Measurements from ENCODE around the gene HPX. TPM values are rescaled to one million over a fixed set of nuclear protein-coding genes. Genes with fewer than 3 reads are reported as not detected.

HPX gene
- total RNA-seq, 1 donor from 2014 or later: 1.7 TPM

DNA sequence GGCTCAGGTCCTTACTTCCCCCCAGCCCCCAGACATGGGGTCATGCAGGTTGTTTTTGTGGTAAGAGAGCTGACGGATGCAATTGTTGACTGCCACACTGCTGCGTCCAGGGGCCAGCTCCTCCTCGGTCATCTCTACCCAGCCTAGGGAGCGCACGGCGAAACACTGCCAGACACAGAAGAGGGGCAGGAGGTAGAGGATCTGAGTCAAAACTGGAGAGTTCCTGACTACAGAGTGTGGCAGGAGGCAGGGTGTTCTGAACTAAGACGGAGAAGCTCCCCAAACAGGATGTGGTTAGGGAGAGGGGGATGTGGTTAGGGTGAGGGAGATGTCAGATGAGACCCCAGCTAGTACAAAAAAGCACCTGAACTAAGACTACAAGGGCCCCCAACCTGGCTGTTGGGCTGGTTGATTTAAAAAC, 38.2 kb downstream of the HPX start:
- Histone ChIP-seq H3K4me2 (ENCODE audit: low read length) (peak overlapping the region; percentile 3), H3K79me2 (ENCODE audit: insufficient read depth, low read length) (no peaks in the 10 kb centered on the region), H3K4me3 (ENCODE audit: insufficient read depth, low read depth, low read length) (no peak overlapping the region), H3K27ac (ENCODE audit: low read depth, low read length) (no peak overlapping the region), H2AFZ (ENCODE audit: low read depth, low read length) (no peak overlapping the region), H3K9ac (ENCODE audit: low read length) (no peak overlapping the region), H3K27me3 (ENCODE audit: insufficient read depth, low read length) (no peaks in the 10 kb centered on the region), H4K20me1 (ENCODE audit: insufficient read depth, low read length) (peaks cover 29% of the 10 kb centered on the region), H3K36me3 (ENCODE audit: insufficient read depth, low read length) (no peaks in the 10 kb centered on the region), H3K4me1 (ENCODE audit: insufficient read depth, low read length) (peaks cover 15% of the 10 kb centered on the region), H3K9me3 (ENCODE audit: insufficient read depth, low read depth, low read length) (no peaks in the 10 kb centered on the region)
- Mint-ChIP-seq H3K27ac (ENCODE audit: unreplicated experiment) (no peak overlapping the region), H3K27me3 (ENCODE audit: low read depth, unreplicated experiment) (peaks cover 3% of the 10 kb centered on the region), H3K9me3 (ENCODE audit: unreplicated experiment) (no peaks in the 10 kb centered on the region), H3K4me1 (ENCODE audit: low read depth, unreplicated experiment) (peaks cover 22% of the 10 kb centered on the region), H3K4me3 (ENCODE audit: unreplicated experiment) (no peak overlapping the region), H3K36me3 (ENCODE audit: low read depth, unreplicated experiment) (peaks cover 24% of the 10 kb centered on the region)
- no peak for FAIRE-seq
- no peak for DNase-seq (ENCODE audit: low read depth)
- TF ChIP-seq EZH2 (IDR thresholded peaks at IDR 0.05; ENCODE audit: insufficient read depth, low read length): no peak
- TF ChIP-seq, protein P1, sequence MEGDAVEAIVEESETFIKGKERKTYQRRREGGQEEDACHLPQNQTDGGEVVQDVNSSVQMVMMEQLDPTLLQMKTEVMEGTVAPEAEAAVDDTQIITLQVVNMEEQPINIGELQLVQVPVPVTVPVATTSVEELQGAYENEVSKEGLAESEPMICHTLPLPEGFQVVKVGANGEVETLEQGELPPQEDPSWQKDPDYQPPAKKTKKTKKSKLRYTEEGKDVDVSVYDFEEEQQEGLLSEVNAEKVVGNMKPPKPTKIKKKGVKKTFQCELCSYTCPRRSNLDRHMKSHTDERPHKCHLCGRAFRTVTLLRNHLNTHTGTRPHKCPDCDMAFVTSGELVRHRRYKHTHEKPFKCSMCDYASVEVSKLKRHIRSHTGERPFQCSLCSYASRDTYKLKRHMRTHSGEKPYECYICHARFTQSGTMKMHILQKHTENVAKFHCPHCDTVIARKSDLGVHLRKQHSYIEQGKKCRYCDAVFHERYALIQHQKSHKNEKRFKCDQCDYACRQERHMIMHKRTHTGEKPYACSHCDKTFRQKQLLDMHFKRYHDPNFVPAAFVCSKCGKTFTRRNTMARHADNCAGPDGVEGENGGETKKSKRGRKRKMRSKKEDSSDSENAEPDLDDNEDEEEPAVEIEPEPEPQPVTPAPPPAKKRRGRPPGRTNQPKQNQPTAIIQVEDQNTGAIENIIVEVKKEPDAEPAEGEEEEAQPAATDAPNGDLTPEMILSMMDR (IDR thresholded peaks at IDR 0.05; ENCODE audit: insufficient read depth, low read depth, low read length): no peak

DNA sequence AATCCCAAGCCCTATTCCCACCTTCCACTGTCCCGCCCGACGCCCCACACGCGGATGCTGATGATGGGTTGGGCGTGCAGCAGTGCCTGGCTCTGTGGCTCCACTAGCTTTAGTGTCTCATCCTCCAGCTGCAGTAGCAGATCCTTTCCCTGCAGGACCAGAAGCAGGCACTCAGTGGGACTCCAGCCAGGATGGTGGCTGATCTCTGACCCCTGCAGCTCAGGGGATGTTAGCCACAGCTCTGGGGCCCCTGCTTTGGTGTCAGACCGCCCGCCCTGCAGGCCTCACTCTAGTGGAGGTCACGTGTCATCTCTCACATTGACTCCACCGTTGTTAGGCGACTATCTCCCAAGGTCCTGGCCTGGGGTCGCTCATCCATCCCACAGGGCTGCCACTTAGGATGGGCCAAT, 38.7 kb downstream of the HPX start:
- no peak for FAIRE-seq
- Mint-ChIP-seq H3K36me3 (ENCODE audit: low read depth, unreplicated experiment) (peaks cover 26% of the 10 kb centered on the region), H3K4me1 (ENCODE audit: low read depth, unreplicated experiment) (peaks cover 23% of the 10 kb centered on the region), H3K27me3 (ENCODE audit: low read depth, unreplicated experiment) (peaks cover 3% of the 10 kb centered on the region), H3K9me3 (ENCODE audit: unreplicated experiment) (no peaks in the 10 kb centered on the region), H3K27ac (ENCODE audit: unreplicated experiment) (no peak overlapping the region), H3K4me3 (ENCODE audit: unreplicated experiment) (no peak overlapping the region)
- Histone ChIP-seq H3K4me1 (ENCODE audit: insufficient read depth, low read length) (peaks cover 18% of the 10 kb centered on the region), H3K9me3 (ENCODE audit: insufficient read depth, low read depth, low read length) (no peaks in the 10 kb centered on the region), H4K20me1 (ENCODE audit: insufficient read depth, low read length) (peaks cover 29% of the 10 kb centered on the region), H3K27ac (ENCODE audit: low read depth, low read length) (no peak overlapping the region), H3K4me2 (ENCODE audit: low read length) (no peak overlapping the region), H3K36me3 (ENCODE audit: insufficient read depth, low read length) (no peaks in the 10 kb centered on the region), H3K9ac (ENCODE audit: low read length) (no peak overlapping the region), H3K4me3 (ENCODE audit: insufficient read depth, low read depth, low read length) (no peak overlapping the region), H3K27me3 (ENCODE audit: insufficient read depth, low read length) (no peaks in the 10 kb centered on the region), H2AFZ (ENCODE audit: low read depth, low read length) (no peak overlapping the region), H3K79me2 (ENCODE audit: insufficient read depth, low read length) (no peaks in the 10 kb centered on the region)
- TF ChIP-seq, protein P1 (IDR thresholded peaks at IDR 0.05; ENCODE audit: insufficient read depth, low read depth, low read length): no peak
- TF ChIP-seq EZH2 (IDR thresholded peaks at IDR 0.05; ENCODE audit: insufficient read depth, low read length): no peak
- DNase-seq (ENCODE audit: low read depth): no peak

DNA sequence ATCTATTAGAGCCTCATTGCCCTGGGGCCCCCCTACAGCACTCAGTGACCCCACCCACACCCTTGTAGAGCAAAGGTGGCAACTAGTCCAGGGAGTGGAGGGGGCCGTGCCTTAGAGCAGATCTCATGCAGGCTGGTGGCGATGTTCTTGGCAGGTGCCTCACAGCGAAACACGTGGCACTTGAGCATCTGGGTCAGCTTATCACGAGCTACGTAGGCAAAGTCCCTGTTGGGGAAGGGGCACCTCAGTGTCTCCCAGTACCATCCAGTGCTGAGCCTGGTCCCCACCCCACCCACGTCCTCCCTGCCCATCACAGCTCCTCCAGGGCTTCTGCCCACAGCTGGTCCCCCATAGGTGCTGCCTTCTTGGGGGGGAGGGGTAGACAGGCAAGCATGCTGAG, 39.3 kb downstream of the HPX start:
- Mint-ChIP-seq H3K4me3 (ENCODE audit: unreplicated experiment) (no peak overlapping the region), H3K27me3 (ENCODE audit: low read depth, unreplicated experiment) (peaks cover 3% of the 10 kb centered on the region), H3K36me3 (ENCODE audit: low read depth, unreplicated experiment) (peaks cover 26% of the 10 kb centered on the region), H3K27ac (ENCODE audit: unreplicated experiment) (no peak overlapping the region), H3K9me3 (ENCODE audit: unreplicated experiment) (no peaks in the 10 kb centered on the region), H3K4me1 (ENCODE audit: low read depth, unreplicated experiment) (peaks cover 22% of the 10 kb centered on the region)
- Histone ChIP-seq H3K27me3 (ENCODE audit: insufficient read depth, low read length) (no peaks in the 10 kb centered on the region), H4K20me1 (ENCODE audit: insufficient read depth, low read length) (peaks cover 23% of the 10 kb centered on the region), H3K9ac (ENCODE audit: low read length) (no peak overlapping the region), H3K9me3 (ENCODE audit: insufficient read depth, low read depth, low read length) (no peaks in the 10 kb centered on the region), H3K4me2 (ENCODE audit: low read length) (no peak overlapping the region), H3K79me2 (ENCODE audit: insufficient read depth, low read length) (no peaks in the 10 kb centered on the region), H3K4me3 (ENCODE audit: insufficient read depth, low read depth, low read length) (no peak overlapping the region), H3K27ac (ENCODE audit: low read depth, low read length) (no peak overlapping the region), H2AFZ (ENCODE audit: low read depth, low read length) (no peak overlapping the region), H3K36me3 (ENCODE audit: insufficient read depth, low read length) (no peaks in the 10 kb centered on the region), H3K4me1 (ENCODE audit: insufficient read depth, low read length) (peaks cover 18% of the 10 kb centered on the region)
- DNase-seq (ENCODE audit: low read depth) (no peak), FAIRE-seq (no peak)
- TF ChIP-seq EZH2 (IDR thresholded peaks at IDR 0.05; ENCODE audit: insufficient read depth, low read length): no peak
- TF ChIP-seq, protein P1 (IDR thresholded peaks at IDR 0.05; ENCODE audit: insufficient read depth, low read depth, low read length): no peak

Measured in astrocyte (in vitro differentiated cells and primary cell).